Left lung (tissue), 10 donors: ENCODE measurements around the gene NXPH4. TPM values are rescaled to one million over a fixed set of nuclear protein-coding genes. Genes with fewer than 3 reads are reported as not detected.
A peak's percentile ranks its signal among the peaks of the same experiment; 100 is the strongest.

Experiments used
- ATAC-seq: fragments of 200-7000 bp; cut with Tn5 transposase; one replicate; pipeline ENCODE4 v1.9.1; 2020; ENCODE audit warnings: moderate library complexity
- DNase-seq, 4 donors: peaks; one replicate each; pipeline ENCODE4 v3.0.0-alpha.2; 2013 to 2020
- H3K27ac ChIP-seq, 2 donors: fragments of 200-600 bp; sonication (generic) in 1 of 2; one replicate each; pipeline versions ENCODE4 v1.5.0 to v1.8.0; 2020 to 2021
- H3K27me3 ChIP-seq, 2 donors: fragments of 200-600 bp; sonication (generic) in 1 of 2; one replicate each; pipeline versions ENCODE4 v1.5.0 to v1.8.0; 2020 to 2021
- H3K36me3 ChIP-seq, 2 donors: fragments of 200-600 bp; sonication (generic) in 1 of 2; one replicate each; pipeline versions ENCODE4 v1.5.0 to v1.8.0; 2020 to 2021
- H3K4me1 ChIP-seq, 2 donors: fragments of 200-600 bp; one replicate each; pipeline ENCODE4 v1.8.0; 2021
- H3K4me3 ChIP-seq, 2 donors: fragments of 200-600 bp; sonication (generic) in 1 of 2; one replicate each; pipeline versions ENCODE4 v1.5.0 to v1.8.0; 2020 to 2021; ENCODE audit warnings: mild to moderate bottlenecking in 1 of 2
- H3K9me3 ChIP-seq, 2 donors: fragments of 200-600 bp; sonication (generic) in 1 of 2; one replicate each; pipeline versions ENCODE4 v1.5.0 to v1.8.0; 2020 to 2021
- intact Hi-C, 2 donors: fragments of 100-400 bp; cut with DNase I; formaldehyde crosslinking; loops; one replicate each; pipeline versions ENCODE4 v1.11.2 to v1.14.2; 2022
- polyA plus RNA-seq, 6 donors: library from polyadenylated mRNA; unstranded; fragments of 120-200 nt; gene quantifications; one replicate each; pipeline ENCODE4 v1.2.1, GENCODE V29; 2013; ENCODE audit not compliant: insufficient read length in 6 of 6
- total RNA-seq, 2 donors: library from RNA; stranded (reverse); fragmentation: NEBNext Ultra II Directional; extraction: Animal tissue kit (Norgen Biotek cat#: 25700); gene quantifications; one replicate each; pipeline ENCODE4 v1.2.1, GENCODE V29; 2021
- TF ChIP-seq, protein P1 (sequence below), 2 donors: fragments of 200-600 bp; sonication (generic) in 1 of 2; IDR thresholded peaks; one replicate each; pipeline versions ENCODE4 v1.5.0 to v1.8.0; 2021; ENCODE audit warnings: antibody characterized with exemption in 2 of 2
- donor health status: DM: no; HTN: yes; CAD: no.
- donor health status: DM: no; HTN: no; CAD: no.

Gene NXPH4
- total and polyA plus RNA-seq, 8 donors, result 0.67 to 1.7 (median 1.1) TPM

DNA sequence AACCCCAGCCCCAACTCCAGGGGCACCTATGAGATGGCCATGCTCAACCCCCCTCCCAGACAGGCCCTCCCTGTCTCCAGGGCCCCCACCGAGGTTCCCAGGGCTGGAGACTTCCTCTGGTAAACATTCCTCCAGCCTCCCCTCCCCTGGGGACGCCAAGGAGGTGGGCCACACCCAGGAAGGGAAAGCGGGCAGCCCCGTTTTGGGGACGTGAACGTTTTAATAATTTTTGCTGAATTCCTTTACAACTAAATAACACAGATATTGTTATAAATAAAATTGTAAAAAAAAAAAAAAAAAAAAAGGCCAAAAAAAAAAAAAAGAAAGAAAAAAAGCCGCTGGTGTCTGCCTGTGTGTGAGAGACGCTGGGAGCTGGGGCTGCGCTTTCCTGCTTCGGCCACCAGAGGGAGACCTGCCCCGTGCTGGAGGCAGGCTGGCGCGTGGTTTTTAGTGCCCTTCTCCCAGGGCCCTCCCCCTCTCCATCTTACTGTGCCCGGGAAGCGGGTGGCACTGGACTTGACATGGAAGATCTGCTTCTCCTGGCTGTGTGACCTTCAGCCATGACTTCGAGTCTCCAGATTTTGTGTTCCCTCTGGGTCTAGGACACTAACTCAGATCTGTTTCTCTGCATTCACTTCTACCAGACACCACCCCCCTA, 3.4 kb upstream of the NXPH4 start:
- no peaks in the 10 kb centered on the region for H3K9me3 ChIP-seq
- TF ChIP-seq, protein P1, sequence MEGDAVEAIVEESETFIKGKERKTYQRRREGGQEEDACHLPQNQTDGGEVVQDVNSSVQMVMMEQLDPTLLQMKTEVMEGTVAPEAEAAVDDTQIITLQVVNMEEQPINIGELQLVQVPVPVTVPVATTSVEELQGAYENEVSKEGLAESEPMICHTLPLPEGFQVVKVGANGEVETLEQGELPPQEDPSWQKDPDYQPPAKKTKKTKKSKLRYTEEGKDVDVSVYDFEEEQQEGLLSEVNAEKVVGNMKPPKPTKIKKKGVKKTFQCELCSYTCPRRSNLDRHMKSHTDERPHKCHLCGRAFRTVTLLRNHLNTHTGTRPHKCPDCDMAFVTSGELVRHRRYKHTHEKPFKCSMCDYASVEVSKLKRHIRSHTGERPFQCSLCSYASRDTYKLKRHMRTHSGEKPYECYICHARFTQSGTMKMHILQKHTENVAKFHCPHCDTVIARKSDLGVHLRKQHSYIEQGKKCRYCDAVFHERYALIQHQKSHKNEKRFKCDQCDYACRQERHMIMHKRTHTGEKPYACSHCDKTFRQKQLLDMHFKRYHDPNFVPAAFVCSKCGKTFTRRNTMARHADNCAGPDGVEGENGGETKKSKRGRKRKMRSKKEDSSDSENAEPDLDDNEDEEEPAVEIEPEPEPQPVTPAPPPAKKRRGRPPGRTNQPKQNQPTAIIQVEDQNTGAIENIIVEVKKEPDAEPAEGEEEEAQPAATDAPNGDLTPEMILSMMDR (IDR thresholded peaks at IDR 0.05), result peak; percentile 96 to 98
- DNase-seq, result peak; percentile 68 to 95 (median 89)
- H3K27me3 ChIP-seq, result peaks cover 34 to 47% of the 10 kb centered on the region in 2 donors
- peaks cover 0 to 49% of the 10 kb centered on the region in 2 donors for H3K36me3 ChIP-seq
- H3K4me1 ChIP-seq, result peaks cover 15 to 37% of the 10 kb centered on the region in 2 donors
- H3K27ac ChIP-seq, result no peak overlapping the region
- H3K4me3 ChIP-seq, result no peak overlapping the region
- intact Hi-C loops, result no loop called here
- peak; percentile 89 for ATAC-seq

- Histone ChIP-seq H3K36me3 (peaks cover 0 to 42% of the 10 kb centered on the region in 2 donors), H3K9me3 (no peaks in the 10 kb centered on the region), H3K4me3 (no peak overlapping the region), H3K27ac (no peak overlapping the region), H3K4me1 (peaks cover 15 to 37% of the 10 kb centered on the region in 2 donors), H3K27me3 (peaks cover 39 to 54% of the 10 kb centered on the region in 2 donors)
- intact Hi-C loops, result no loop called here
- TF ChIP-seq, protein P1 (IDR thresholded peaks at IDR 0.05), result no peak
- ATAC-seq (no peak), DNase-seq (no peak)
Observed at GRCh38 chr12:57213763-57214397, 2.7 kb upstream of the NXPH4 start.

DNA sequence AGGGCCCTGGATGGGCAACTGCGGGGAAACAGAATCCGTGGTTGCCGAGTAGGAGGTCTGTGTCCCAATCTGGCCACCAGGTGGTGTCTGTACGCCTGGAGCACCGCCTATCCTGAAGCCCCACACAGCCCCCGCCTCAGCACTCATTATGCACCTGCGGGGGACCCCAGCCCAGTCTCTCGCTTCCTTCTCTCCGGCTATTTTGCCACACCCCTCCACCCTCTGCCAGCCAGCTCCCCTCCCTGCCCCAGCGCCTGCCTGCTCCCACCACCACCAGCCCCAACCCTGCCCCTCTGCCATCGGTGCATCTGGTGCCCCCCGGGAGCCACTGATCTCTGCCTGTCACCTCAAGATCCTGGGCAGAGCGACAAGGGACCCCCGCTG, 2.2 kb upstream of the NXPH4 start:
- Histone ChIP-seq H3K9me3 (no peaks in the 10 kb centered on the region), H3K27ac (no peak overlapping the region), H3K27me3 (peaks cover 43 to 59% of the 10 kb centered on the region in 2 donors), H3K36me3 (peaks cover 0 to 37% of the 10 kb centered on the region in 2 donors), H3K4me3 (no peak overlapping the region), H3K4me1 (peaks cover 15 to 37% of the 10 kb centered on the region in 2 donors)
- peak; percentile 62 for ATAC-seq
- peak in 2 of 4 donors; percentile 57 to 63 for DNase-seq
- intact Hi-C loops, result no loop called here
- TF ChIP-seq, protein P1 (IDR thresholded peaks at IDR 0.05), result peak; percentile 69 to 77

GRCh38 chr12:57215065-57215464, 1.5 kb upstream of the NXPH4 start:
- DNase-seq, result no peak
- Histone ChIP-seq H3K9me3 (no peaks in the 10 kb centered on the region), H3K36me3 (peaks cover 0 to 30% of the 10 kb centered on the region in 2 donors), H3K27me3 (peaks cover 50 to 66% of the 10 kb centered on the region in 2 donors), H3K4me3 (no peak overlapping the region), H3K4me1 (peaks cover 15 to 37% of the 10 kb centered on the region in 2 donors), H3K27ac (no peak overlapping the region)
- ATAC-seq, result no peak
- TF ChIP-seq, protein P1 (IDR thresholded peaks at IDR 0.05), result no peak
- intact Hi-C loops, result no loop called here

GRCh38 chr12:57215668-57216013, 953 bp upstream of the NXPH4 start:
- no peaks in the 10 kb centered on the region for H3K9me3 ChIP-seq
- TF ChIP-seq, protein P1 (IDR thresholded peaks at IDR 0.05), result no peak
- no peak for ATAC-seq
- H3K27ac ChIP-seq, result no peak overlapping the region
- H3K36me3 ChIP-seq, result peaks cover 0 to 24% of the 10 kb centered on the region in 2 donors
- DNase-seq, result no peak
- H3K4me1 ChIP-seq, result peaks cover 15 to 37% of the 10 kb centered on the region in 2 donors
- no peak overlapping the region for H3K4me3 ChIP-seq
- peaks cover 56 to 72% of the 10 kb centered on the region in 2 donors for H3K27me3 ChIP-seq
- intact Hi-C loops, result no loop called here
